ENCODE results near the gene CGB3.

Gene CGB3

DNA sequence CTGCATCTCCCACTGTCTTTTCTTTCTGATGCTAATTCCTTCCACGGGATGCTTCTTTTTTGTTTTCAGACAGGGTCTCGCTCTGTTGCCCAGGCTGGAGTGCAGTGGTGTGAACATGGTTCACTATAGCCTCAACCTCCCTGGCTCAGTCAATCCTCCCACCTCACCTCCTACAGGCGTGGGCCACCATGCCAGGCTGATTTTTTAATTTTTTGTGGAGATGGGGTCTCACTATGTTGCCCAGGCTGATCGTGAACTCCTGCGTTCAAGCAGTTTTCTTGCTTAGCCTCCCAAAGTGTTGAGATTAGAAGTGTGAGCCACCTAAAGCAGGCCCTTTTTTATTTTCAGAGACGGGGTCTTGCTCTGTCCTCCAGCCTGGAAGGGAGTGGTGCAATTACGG lies 35.8 kb downstream of the CGB3 start:
- no peak for DNase-seq (ENCODE audit: low read depth)

DNA sequence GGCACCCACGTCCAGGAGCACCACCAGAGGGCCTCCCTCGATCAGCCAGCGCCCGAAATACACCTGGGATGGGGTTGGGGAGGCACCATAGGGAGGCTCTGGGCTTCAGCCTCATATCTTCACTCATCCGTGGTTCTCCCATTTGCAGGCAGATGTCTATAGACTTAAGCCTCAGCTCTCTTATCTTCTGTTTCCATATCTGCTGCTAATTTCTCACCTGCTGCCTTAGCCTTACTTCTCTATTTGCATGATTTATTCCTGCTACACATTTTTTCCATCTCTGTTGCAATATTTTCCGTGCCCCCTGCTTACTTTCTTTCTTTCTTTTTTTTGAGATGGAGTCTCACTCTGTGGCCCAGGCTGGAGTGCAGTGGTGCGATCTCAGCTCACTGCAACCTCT lies 36.8 kb downstream of the CGB3 start:
- no peak for DNase-seq (ENCODE audit: low read depth)

DNA sequence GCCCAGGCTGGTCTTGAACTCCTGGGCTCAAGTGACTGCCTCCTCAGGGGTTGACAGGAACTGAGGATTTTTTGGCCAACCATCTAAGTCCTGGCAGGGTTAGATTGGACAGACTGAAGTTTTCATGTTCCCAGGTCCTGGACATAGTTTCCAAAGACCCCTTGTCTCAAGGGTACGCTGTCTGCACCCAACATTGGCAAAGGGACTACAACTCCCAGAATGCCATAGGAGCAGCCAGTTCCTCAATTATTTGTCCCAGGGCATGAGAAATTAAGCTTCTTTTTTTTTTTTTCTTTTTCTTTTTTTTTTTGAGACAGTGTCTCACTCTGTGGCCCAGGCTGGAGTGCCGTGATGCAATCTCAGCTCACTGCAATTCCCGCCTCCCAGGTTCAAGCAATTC lies 37.9 kb downstream of the CGB3 start:
- DNase-seq (ENCODE audit: low read depth), result no peak

DNA sequence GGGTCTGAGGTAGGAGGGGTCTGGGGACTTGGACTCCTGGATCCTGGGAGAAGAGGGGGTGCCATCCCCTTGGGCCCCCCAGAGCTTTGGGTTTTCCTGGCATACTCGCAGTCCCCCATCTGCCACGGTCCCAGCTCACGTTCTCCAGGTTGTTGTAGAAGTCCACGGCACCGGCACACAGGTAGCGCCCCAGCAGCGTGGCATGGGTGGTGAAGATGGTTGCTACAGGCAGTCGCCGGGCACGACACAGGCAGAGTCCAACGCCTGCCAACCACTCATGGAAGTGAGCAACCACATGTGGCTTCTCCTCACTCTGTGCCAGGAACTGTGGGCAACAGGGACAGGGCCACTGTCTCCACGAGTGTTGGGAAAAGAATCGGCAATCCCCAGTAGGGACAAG lies 38.4 kb downstream of the CGB3 start:
- no peak for DNase-seq (ENCODE audit: low read depth)

DNA sequence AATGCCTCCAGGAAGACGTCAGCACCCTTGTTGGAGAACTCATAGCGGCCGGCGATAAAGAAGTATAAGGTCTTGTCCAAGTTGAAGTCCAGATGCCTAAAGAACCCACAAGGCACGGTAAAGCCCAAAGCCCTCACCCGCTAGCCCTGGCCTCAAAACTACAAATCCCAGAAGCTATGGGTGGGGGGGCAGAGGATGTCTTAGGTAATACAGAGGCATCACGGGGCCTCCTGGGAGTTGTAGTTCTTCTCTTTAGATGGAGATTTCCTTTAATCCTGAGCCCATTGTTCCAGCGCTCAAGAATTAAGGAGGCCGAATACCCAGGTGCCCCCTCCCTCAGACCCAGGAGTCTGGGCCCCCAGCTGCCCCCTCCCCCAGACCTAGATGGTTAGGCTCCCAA lies 41.9 kb downstream of the CGB3 start:
- DNase-seq (ENCODE audit: low read depth), result no peak

DNA sequence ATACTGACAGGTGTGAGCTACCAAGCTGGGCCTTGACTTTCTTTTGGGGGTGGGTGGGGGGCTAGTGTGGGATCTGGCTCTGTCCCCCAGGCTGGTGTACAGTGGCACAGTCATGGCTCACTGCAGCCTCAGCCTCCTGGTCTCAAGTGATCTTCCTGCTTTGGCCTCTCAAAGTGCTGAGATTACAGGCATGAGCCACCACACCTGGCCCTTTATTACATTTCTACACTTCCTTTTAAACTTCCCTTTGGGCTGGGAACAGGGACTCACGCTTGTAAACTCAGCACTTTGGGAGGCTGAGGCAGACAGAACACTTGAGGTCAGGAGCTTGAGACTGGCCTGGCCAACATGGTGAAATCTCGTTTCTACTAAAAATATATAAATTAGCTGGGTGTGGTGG lies 47.1 kb downstream of the CGB3 start:
- no peak for DNase-seq (ENCODE audit: low read depth)

DNA sequence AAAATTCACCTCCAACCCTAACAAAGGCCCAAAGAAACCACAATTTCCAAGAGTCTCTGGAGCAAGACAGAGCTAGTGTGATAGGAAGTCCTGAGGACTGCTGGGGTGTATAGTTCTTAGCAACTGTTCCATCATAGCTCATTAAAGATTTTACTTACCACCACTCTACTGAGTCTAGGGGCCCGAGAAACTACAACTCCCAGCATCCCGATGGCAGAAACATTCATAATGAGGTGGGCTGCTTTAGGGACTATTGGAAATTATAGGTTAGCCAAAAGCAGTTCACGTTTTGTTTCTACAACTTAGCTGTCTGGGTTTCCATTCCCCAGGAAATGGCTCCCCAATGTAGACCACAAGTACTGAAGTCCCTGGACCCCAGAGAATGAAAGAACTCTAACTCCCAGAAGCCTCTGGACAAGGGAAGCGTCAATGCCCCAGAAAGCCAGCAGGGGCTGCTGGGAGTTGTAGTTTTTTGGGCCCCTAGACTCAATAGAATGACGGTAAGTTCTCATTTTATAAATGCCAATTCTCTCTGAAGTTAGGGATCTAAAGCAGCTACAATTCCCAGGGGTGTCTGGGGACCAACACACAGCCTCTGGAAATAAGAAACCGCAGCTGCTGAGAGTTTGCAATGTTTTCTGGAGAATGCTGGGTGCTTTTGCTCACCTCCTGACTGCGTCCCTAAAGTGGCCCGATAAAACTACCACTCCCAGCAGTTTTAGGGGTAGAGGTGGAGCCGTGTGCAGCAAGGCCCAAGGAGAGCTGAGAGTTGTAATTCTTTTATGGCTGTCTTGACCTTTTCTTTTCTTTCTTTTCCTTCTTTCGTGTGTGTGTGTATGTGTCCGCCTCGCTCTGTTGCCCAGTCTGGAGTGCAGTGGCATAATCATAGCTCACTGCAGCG lies 47.9 kb downstream of the CGB3 start:
- DNase-seq (ENCODE audit: low read depth), result no peak

Data from T-helper 22 cell (primary cell).